GM21360 (cell line): Measurements from ENCODE around the gene TYW1B.
"Not testable (repeated sequence)": the region's sequence is repeated elsewhere in the genome, so short reads cannot be mapped to it uniquely, and the experiment has no call there.

Experiments used
- ATAC-seq: cut with Tn5 transposase; IDR thresholded peaks from one replicate; pipeline ENCODE4 v1.9.1; 2021; ENCODE audit warnings: mild to moderate bottlenecking, moderate library complexity; ENCODE audit not compliant: unreplicated experiment

TYW1B gene, protein sequence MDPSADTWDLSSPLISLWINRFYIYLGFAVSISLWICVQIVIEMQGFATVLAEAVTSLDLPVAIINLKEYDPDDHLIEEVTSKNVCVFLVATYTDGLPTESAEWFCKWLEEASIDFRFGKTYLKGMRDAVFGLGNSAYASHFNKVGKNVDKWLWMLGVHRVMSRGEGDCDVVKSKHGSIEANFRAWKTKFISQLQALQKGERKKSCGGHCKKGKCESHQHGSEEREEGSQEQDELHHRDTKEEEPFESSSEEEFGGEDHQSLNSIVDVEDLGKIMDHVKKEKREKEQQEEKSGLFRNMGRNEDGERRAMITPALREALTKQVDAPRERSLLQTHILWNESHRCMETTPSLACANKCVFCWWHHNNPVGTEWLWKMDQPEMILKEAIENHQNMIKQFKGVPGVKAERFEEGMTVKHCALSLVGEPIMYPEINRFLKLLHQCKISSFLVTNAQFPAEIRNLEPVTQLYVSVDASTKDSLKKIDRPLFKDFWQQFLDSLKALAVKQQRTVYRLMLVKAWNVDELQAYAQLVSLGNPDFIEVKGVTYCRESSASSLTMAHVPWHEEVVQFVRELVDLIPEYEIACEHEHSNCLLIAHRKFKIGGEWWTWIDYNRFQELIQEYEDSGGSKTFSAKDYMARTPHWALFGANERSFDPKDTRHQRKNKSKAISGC

DNA sequence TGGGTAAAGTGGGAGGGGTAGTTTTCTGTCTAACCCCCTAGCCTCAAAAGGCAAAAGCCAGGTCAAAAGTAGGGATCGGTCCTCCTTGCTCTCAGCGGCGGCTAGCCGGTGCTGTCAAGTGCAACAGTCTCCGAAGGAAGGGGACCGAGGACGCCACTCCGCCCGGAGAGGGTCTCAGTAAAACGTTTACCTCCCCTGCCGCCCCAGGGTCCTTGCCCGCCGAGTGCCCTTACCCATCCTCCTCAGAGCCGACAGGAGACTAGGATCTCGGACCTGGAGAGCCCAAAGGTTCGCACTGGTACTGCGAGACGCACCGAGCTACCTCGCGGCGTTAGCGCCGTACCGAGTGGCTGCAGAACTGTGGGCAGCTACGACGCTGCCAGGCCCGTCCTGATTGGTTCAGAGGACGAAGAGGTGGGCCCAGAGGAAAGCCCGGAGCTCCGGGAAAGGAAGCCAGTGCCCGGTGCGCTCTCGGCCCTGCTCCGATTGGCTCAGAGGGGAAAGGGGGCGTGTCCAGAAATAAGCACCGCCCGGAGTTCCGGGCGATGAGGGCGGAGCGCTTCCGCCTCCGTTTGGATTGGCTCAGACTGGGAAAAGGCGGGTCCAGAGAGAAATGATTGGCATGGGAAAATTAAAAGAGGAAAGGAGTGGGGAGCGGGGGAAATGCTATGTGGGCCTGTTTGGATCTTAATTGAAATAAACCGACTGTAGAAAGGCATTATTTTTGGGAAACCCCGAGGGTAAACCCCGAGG is at the start of gene TYW1B:
Gene TYW1B (minus strand): TSS at position 362 of the 753 bp plus-strand sequence. CDS start 125 bp downstream, at position 237.
- ATAC-seq: peak; percentile 88

DNA sequence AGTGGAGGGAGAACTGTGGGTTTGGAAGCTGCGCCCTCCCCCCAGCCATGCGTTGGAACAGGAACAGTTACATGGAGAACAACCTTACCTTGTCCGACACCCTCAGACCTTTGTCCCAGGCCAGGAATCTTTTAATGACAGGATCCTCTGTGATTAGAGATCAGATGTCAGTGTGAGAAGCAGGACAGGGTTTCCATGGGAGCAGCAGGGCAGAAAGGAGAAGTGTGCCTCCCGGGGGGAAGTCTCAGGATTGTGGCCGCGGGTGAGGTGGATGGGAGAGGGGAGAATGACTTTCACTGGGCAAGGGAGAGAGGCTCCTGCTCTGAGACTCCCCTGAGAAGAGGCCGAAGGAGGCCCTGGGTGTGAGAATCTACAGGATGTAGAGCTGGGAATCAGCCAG is 39.6 kb upstream of the TYW1B start:
- not testable (repeated sequence) for ATAC-seq

DNA sequence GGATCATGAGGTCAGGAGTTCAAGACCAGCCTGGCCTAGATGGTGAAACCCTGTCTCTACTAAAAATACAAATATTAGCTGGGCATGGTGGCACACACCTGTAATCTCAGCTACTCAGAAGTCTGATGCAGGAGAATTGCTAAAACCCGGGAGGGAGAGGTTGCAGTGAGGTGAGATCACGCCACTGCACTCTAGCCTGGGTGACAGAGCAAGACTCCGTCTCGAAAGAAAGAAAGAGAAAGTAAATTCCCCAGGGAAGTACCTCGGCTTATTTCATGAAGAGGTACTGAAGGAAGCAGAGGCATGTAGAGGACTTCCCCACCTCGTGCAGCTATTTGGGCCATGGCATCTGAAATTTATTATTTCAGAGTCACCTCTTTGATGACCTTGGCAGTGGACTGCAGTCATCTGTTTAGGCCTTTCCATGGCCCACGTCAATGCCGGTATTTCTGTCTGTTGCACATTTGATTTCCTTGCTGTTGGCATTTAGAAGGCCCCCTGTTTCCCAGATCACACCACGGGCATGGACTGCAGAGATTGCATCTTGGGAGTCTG is 30.9 kb upstream of the TYW1B start:
- ATAC-seq: not testable (repeated sequence)

DNA sequence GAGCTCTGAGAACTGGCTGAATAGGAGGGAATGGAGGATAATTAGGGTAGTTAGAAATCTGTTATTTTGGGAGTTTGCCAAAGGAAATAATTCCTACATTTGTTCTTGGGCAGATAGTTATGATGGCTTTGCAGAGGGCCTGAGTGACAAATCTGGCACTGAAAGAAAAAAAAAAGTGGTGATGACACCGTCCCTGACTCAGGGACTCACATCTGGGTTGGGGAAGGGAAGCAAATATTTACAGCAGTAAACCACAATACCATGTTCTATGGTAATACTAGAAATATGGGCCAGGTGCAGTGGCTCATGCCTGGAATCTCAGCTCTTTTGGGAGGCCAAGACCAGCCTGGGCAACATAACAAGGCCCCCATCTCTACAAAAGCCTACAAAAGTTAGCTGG is 29.9 kb upstream of the TYW1B start:
- not testable (repeated sequence) for ATAC-seq

DNA sequence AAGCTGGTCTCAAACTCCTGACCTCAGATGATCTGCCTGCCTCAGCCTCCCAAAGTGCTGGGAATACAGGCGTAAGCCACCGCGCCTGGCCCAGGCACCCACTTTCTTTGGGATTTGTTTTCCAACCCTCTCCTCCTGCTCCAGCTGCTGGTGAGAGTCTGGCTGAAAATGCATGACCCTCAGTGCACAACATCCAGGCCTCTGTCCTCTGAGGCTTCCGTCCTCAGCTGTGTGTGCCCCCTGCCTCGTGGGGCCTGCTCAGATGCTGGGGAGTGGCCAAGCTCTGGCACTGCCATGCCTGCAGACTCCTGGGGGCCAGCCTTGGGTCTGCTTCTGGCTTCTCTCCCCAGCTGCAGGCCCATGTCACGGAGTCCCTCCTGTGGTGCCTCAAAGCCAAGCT is 27.3 kb upstream of the TYW1B start:
- ATAC-seq: not testable (repeated sequence)

DNA sequence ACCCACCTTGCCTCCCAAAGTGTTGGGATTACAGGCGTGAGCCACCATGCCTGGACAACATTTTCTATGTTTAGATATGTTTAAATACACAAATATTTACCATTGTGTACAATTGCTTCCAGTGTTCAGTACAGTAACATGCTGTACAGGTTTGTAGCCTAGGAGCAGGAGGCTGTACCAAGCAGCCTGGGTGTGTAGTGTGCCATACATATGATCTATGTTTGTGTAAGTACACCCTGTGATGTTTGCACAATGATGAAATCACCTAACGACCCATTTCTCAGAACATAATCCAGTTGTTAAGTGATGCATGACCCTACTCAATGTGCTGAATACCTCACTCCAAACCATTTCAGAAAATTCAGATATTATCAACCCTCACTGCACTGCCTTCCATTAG is 24.9 kb upstream of the TYW1B start:
- ATAC-seq: not testable (repeated sequence)

DNA sequence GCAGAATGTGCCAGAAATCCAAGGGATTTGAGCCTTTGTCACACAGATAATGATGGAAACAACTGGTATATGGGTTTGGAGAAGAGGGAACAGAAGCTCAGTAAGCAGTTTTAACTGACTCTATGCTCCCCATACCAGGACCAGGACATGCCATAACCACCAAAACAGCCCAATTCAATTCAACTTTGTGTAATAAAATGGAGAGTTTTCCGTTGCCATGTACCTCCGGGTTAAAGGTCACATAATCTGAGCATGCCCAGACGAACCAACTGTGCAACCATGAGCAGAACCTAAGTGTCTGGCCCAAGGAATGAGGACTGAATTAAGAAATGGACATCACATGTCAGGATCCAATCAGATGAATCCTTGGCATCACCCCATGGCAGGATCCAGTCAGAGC is 22.7 kb upstream of the TYW1B start:
- not testable (repeated sequence) for ATAC-seq

DNA sequence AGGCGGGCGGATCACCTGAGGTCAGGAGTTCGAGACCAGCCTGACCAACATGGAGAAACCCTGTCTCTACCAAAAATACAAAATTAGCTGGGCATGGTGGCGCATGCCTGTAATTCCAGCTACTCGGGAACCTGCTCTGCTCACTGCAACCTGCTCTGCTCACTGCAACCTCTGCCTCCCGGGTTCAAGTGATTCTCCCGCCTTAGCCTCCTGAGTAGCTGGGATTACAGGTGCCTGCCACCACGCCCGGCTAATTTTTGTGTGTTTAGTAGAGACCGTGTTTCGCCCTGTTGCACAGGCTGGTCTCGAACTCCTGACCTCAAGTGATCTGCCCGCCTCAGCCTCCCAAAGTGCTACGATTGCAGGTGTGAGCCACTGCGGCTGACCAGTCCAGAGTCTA is 16.1 kb upstream of the TYW1B start:
- not testable (repeated sequence) for ATAC-seq

DNA sequence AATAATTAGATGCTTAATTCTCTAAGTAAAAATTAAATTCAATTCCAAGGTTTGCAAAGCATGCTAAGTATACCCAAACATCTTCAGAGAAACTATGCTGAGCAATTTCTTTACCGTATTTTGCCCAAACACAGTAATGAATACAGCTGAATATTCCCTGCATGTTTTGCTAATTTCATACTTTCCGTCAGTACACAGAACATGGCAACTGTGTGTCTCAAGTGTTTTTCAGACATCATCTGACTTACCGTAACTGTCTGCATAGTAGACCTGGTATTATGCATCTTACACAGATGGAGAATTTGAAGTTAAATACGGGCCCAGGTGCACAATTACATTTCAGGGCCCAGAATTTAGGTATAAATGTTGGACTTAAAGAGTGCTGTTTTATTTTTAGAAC is 15.2 kb upstream of the TYW1B start:
- ATAC-seq: not testable (repeated sequence)

DNA sequence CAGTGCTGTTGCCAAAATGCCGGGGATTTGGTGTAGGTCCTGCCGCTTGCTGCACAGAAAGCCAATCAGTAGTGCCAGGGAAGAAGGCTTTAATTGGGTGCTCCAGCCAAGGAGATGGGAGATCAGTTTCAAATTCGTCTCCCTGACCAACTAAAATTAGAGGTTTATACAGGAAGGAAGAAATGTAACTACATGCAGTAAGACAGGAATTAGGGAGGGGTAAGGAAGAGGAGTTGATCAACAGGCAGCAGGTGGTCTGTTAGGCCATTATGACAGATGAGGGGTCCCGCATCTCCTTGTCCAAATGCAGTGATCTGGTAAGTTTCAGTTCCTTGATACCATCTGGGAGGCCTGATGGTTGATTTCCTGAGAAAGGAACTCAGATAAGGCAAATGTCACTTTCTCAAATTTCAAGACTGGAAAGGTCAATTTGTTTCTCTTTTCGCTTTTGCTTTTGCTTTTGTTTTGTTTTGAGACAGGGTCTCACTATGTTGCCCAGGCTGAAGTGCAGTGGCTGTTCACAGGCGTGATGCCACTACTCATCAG is 13.0 kb upstream of the TYW1B start:
- not testable (repeated sequence) for ATAC-seq

DNA sequence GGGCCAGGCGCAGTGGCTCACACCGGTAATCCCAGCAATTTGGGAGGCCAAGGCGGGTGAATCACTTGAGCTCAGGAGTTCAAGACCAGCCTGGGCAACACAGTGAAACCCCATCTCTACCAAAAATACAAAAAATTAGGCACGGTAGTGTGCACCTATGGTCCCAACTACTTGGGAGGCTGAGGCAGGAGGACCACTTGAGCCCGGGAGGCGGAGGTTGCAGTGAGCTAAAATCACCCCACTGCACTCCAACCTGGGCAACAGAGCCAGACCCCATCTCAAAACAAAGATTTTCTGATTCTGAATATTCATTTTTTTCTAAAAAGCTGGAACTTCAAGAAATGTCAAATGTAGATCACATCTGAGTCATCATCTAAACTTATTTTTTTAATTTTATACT is 10.3 kb upstream of the TYW1B start:
- not testable (repeated sequence) for ATAC-seq

DNA sequence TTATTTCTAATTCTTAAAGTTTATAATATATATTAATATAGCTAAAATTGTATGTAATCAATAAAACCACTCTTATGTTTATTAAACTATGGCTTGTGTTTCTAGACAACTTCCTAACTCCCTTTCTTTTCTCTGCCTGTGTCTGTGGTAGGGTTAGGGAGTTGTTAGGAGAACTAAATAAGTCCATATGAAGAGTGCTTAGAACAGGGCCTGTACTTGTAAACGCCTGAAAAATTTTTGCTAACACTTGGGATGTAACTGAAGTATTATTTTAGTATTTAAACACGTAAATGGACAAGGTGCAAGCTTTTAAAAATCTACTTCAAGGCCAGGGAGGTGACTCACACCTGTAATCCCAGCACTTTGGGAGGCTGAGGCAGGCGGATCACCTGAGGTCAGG is 9.3 kb upstream of the TYW1B start:
- ATAC-seq: not testable (repeated sequence)

DNA sequence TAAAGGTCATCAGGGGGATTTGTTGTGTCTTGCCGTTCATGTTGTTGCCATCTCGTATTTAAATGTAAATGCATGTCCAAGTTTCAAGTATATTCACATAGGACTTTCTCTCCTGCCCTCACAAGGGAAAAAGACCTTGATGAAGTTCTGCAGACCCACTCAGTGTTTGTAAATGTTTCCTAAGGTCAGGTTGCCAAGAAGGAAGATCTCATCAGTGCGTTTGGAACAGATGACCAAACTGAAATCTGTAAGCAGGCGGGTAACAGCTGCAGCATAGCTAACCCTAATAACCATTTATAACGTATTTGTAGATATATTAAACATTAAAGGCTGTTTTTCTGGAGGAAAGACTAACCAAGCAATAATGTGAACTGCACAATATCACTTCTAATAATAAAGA is 2.6 kb upstream of the TYW1B start:
- not testable (repeated sequence) for ATAC-seq

DNA sequence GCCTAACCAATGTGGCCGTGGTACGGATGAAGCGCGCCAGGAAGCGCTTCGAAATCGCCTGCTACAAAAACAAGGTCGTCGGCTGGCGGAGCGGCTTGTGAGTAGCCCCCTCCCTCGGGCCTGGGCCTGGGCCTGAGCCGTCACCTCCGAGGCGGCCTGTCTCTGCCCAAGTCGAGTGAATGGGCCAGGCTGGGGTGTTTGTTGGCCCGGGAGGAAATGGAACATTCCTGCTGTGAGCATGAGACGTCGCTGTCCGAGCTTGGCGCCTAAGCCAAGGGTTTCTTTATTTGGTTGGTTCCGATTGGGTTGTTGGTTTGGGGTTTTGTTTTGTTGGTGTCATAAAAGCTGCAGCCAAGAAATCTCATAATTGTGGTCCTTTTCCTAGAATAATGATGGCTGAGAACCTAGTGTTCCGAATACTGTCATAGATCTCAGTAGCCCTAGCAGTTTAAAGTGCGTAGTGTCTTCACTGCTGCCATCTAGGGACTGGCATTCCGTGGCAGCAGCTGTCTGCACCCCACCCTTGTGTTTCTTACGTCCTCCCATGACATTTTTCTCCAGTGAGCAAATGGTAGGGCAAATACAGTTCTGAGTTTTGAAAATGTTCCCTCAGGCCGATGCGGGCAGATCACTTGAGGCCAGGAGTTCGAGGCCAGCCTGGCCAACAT is 1.8 kb upstream of the TYW1B start:
- ATAC-seq: peak; percentile 16

DNA sequence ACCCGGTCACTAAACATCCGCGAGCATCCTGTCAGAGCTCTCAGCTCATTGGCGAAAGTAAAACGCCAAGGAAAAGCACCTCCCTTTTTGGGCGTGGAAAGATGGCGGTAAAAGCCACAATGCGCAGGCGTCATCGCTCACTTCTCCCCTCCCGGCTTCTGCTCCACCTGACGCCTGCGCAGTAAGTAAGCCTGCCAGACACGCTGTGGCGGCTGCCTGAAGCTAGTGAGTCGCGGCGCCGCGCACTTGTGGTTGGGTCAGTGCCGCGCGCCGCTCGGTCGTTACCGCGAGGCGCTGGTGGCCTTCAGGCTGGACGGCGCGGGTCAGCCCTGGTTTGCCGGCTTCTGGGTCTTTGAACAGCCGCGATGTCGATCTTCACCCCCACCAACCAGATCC is 1.3 kb upstream of the TYW1B start:
- ATAC-seq: peak; percentile 57

DNA sequence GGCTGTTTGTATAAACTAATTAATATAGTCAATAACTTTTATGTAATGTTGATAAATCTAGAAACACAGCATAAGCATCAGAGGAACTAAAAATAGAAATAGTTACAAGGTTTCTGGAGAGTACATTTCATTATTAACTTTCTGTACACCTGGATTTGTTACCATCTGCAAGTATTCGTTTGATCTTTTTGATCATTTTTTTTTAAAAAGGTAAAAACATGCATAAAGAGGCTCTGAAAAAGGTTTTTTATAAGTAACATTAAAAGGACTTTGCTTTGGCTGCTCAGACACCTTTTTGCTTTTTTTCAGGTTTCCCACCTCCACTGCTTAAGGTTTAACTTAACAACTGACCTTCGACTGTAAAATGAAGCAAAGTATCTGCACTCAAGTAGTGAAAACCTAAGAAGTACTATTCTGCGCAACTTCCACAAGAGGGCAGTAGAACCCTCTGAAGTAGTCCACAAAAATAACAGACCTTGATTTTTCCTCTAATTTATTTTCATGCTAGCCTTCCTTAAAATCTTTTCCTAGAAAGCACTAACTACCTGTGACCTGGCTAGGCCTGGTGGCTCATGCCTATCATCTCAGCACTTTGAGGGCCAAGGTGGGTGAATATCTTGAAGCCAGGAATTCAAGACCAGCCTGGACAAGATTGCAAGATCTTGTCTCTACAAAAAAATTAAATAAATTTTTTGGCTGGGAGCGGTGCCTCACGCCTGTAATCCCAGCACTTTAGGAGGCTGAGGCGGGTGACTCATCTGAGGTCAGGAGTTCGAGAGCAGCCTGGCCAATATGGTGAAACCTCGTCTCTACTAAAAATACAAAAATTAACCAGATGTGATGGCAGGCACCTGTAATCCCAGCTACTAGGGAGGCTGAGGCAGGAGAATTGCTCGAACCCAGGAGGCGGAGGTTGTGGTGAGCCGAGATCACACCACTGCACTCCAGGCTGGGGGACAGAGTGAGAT is 4.0 kb downstream of the TYW1B start:
- not testable (repeated sequence) for ATAC-seq

DNA sequence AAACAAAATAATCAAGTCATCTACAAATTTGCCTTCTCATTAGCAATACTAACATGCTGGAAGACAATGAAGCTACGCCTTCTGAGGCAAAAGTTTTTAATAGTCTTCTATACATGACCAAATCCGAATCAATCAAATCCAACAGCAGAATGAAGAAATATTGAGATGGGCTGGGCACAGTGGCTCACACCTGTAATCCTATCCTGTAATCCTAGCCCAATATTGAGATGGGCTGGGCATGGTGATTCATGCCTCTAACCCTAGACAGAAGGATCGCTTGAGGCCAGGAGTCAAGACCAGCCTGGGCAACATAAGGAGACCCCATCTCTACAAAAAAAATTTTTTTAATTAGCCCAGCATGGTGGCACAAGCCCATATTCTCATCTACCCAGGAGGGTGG is 5.5 kb downstream of the TYW1B start:
- not testable (repeated sequence) for ATAC-seq

DNA sequence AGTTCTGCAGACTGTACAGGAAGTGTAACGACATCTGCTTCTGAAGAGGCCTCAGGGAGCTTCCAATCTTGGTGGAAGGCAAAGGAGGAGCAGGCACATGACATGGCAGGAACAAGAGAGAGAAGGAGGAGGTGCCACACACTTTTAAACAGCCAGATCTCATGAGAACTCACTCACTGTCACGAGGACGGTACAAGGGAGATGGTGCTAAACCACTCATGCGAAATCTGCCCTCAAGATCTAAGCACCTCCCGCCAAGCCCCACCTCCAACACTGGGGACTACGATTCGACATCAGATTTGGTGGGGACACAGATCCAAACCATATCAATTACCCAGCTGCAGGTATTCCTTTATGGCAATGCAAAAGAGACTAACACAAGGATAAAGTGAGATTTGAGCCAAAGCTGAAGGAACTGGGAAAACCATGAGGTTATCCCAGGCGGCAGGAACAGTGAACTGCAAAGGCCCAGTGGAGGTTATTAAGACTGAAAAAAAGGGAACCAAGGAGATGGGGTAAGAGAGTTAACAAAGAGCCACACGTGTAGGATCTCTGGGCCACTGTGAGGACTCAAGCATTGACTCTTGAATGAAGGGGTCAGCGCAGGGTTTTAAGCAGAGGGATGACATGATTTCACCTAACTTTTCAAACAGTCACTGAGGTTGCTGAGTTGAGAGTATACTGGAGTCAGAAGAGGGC is 9.2 kb downstream of the TYW1B start:
- ATAC-seq: not testable (repeated sequence)

DNA sequence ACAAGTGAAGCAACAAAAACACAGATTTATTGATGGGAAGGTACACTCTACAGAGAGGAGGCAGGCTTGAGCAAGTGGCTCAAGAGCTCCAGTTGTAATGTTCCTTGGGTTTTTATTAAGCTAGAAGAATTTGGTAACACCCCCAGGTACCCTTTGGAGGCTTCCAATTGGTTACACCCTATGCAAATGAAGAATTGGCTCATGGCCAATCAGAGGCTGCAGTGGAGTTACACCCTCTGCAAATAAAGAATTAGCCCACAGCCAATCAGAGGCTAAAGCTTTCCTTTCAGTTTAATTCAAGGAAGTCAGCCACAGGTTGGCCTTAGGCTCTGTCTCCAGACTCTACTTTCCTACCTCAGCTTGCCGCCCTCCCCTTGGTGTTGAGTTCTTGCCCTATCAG is 10.3 kb downstream of the TYW1B start:
- ATAC-seq: not testable (repeated sequence)
